Measurements from ENCODE around the gene HHLA2.

- TF ChIP-seq CTCF (conservative IDR thresholded peaks at IDR 0.05; ENCODE audit: low read depth, low read length) = no peak
- TF ChIP-seq EZH2 (IDR thresholded peaks at IDR 0.05; ENCODE audit: low read length, unreplicated experiment) = no peak
- no peak for TF ChIP-seq EZH2phosphoT487 (IDR thresholded peaks at IDR 0.05; ENCODE audit: borderline replicate concordance, low read length)
These were observed 3.4 kb upstream of the HHLA2 start for GRCh38 chr3:108292905-108293328.

All from PC-3 (cell line).